Measurements from ENCODE around the gene SZRD1. TPM values are rescaled to one million over a fixed set of nuclear protein-coding genes. Genes with fewer than 3 reads are reported as not detected.

The SZRD1 gene
- total RNA-seq, 2 experiments from 2014 or later, result 115 to 120 TPM

GRCh38 chr1:16372535-16373285 lies 5.7 kb downstream of the SZRD1 start:
- no peak for TF ChIP-seq CTCF (IDR thresholded peaks at IDR 0.05)
- H3K4me1 ChIP-seq (ENCODE audit: insufficient read depth, low read length), result peaks cover 84% of the 10 kb centered on the region
- peaks cover 77% of the 10 kb centered on the region for H3K4me1 Mint-ChIP-seq (ENCODE audit: low read depth)
- no peaks in the 10 kb centered on the region for H3K27me3 Mint-ChIP-seq
- ATAC-seq (ENCODE audit: poor library complexity) (no peak), DNase-seq (no peak)
- no peak overlapping the region for H3K27ac ChIP-seq (ENCODE audit: low read depth in 1 of 2, low read length in 2 of 2)
- H3K9me3 Mint-ChIP-seq, result no peaks in the 10 kb centered on the region
- intact Hi-C loops (cut with DNase I, micrococcal nuclease), result no loop called here
- H3K27ac Mint-ChIP-seq, result peak overlapping the region; percentile 12
- ChIA-PET CTCF (interaction anchor here (0.6 kb wide), 1 partner anchor 16 kb away, joined by 5 read pairs; no protein-coding TSS in a partner anchor), POLR2A (interaction anchor here (0.8 to 1.0 kb wide), 2 partner anchors 9 to 21 kb away, joined by 3 to 5 read pairs; partner anchors contain the start of gene FBXO42)
- peaks cover 16% of the 10 kb centered on the region for H3K36me3 ChIP-seq (ENCODE audit: insufficient read depth, low read length)
- no peaks in the 10 kb centered on the region for H3K9me3 ChIP-seq (ENCODE audit: control insufficient read depth in 1 of 2, insufficient read depth in 1 of 2, low read length in 2 of 2)
- H3K36me3 Mint-ChIP-seq (ENCODE audit: low read depth), result peaks cover 44% of the 10 kb centered on the region
- H3K4me3 Mint-ChIP-seq, result peak overlapping the region; percentile 30
- no peak overlapping the region for H3K4me3 ChIP-seq (ENCODE audit: low read length)
- H3K27me3 ChIP-seq (ENCODE audit: control insufficient read depth in 1 of 2, insufficient read depth in 2 of 2, low read length in 2 of 2), result no peaks in the 10 kb centered on the region

GRCh38 chr1:16374266-16374665 lies 7.2 kb downstream of the SZRD1 start:
- Mint-ChIP-seq H3K9me3 (no peaks in the 10 kb centered on the region), H3K4me1 (ENCODE audit: low read depth) (peaks cover 70% of the 10 kb centered on the region), H3K27me3 (no peaks in the 10 kb centered on the region), H3K27ac (peak overlapping the region; percentile 66), H3K4me3 (peak overlapping the region; percentile 63), H3K36me3 (ENCODE audit: low read depth) (peaks cover 38% of the 10 kb centered on the region)
- no peaks in the 10 kb centered on the region for H3K9me3 ChIP-seq (ENCODE audit: control insufficient read depth in 1 of 2, insufficient read depth in 1 of 2, low read length in 2 of 2)
- ATAC-seq (ENCODE audit: poor library complexity) (no peak), DNase-seq (no peak)
- peaks cover 89% of the 10 kb centered on the region for H3K4me1 ChIP-seq (ENCODE audit: insufficient read depth, low read length)
- H3K27ac ChIP-seq (ENCODE audit: low read depth in 1 of 2, low read length in 2 of 2), result no peak overlapping the region
- ChIA-PET CTCF (interaction anchor here (1.6 kb wide), 2 partner anchors 13 to 66 kb away, joined by 3 read pairs; partner anchors contain the start of gene NECAP2), POLR2A (no interaction called here)
- intact Hi-C loops (cut with DNase I, micrococcal nuclease), result no loop called here
- H3K4me3 ChIP-seq (ENCODE audit: low read length), result no peak overlapping the region
- peaks cover 16% of the 10 kb centered on the region for H3K36me3 ChIP-seq (ENCODE audit: insufficient read depth, low read length)
- H3K27me3 ChIP-seq (ENCODE audit: control insufficient read depth in 1 of 2, insufficient read depth in 2 of 2, low read length in 2 of 2), result no peaks in the 10 kb centered on the region
- no peak for TF ChIP-seq CTCF (IDR thresholded peaks at IDR 0.05)

GRCh38 chr1:16375521-16376340 lies 8.7 kb downstream of the SZRD1 start:
- Mint-ChIP-seq H3K4me1 (ENCODE audit: low read depth) (peaks cover 72% of the 10 kb centered on the region), H3K36me3 (ENCODE audit: low read depth) (peaks cover 41% of the 10 kb centered on the region), H3K9me3 (no peaks in the 10 kb centered on the region), H3K27me3 (no peaks in the 10 kb centered on the region), H3K4me3 (peak overlapping the region; percentile 46), H3K27ac (peak overlapping the region; percentile 42)
- intact Hi-C loops (cut with DNase I, micrococcal nuclease), result no loop called here
- ChIA-PET CTCF (interaction anchor here (1.6 kb wide), 2 partner anchors 11 to 65 kb away, joined by 3 read pairs; partner anchors contain the start of gene NECAP2), POLR2A (interaction anchor here (1.6 kb wide), 1 partner anchor 9 kb away, joined by 3 read pairs; the partner anchor contains the start of gene SZRD1)
- H3K27me3 ChIP-seq (ENCODE audit: control insufficient read depth in 1 of 2, insufficient read depth in 2 of 2, low read length in 2 of 2), result no peaks in the 10 kb centered on the region
- no peaks in the 10 kb centered on the region for H3K9me3 ChIP-seq (ENCODE audit: control insufficient read depth in 1 of 2, insufficient read depth in 1 of 2, low read length in 2 of 2)
- no peak for TF ChIP-seq CTCF (IDR thresholded peaks at IDR 0.05)
- DNase-seq, result no peak
- H3K4me1 ChIP-seq (ENCODE audit: insufficient read depth, low read length), result peaks cover 82% of the 10 kb centered on the region
- ATAC-seq (ENCODE audit: poor library complexity), result no peak
- no peak overlapping the region for H3K27ac ChIP-seq (ENCODE audit: low read depth in 1 of 2, low read length in 2 of 2)
- peaks cover 16% of the 10 kb centered on the region for H3K36me3 ChIP-seq (ENCODE audit: insufficient read depth, low read length)
- H3K4me3 ChIP-seq (ENCODE audit: low read length), result no peak overlapping the region
